ENCODE data around the gene PLXNA2. TPM values are rescaled to one million over a fixed set of nuclear protein-coding genes. Genes with fewer than 3 reads are reported as not detected.

PLXNA2 gene
- total RNA-seq, 1 donor from 2014 or later = 9.0 TPM

GRCh38 chr1:208126108-208126507 lies 118.1 kb downstream of the PLXNA2 start:
- FAIRE-seq (no peak), DNase-seq (ENCODE audit: low read depth) (no peak)
- TF ChIP-seq CTCF (IDR thresholded peaks at IDR 0.05; ENCODE audit: insufficient read depth, low read length, severe bottlenecking) = no peak
- H3K36me3 ChIP-seq (ENCODE audit: control insufficient read depth, insufficient read depth, low read length) = peaks cover 2% of the 10 kb centered on the region
- H3K27me3 ChIP-seq (ENCODE audit: control insufficient read depth, insufficient read depth, low read length) = no peaks in the 10 kb centered on the region
- no peak overlapping the region for H3K4me3 ChIP-seq (ENCODE audit: low read depth, low read length)

- Histone ChIP-seq H3K4me3 (ENCODE audit: low read depth, low read length) (no peak overlapping the region), H3K27me3 (ENCODE audit: control insufficient read depth, insufficient read depth, low read length) (no peaks in the 10 kb centered on the region), H3K36me3 (ENCODE audit: control insufficient read depth, insufficient read depth, low read length) (peaks cover 3% of the 10 kb centered on the region)
- DNase-seq (ENCODE audit: low read depth) (no peak), FAIRE-seq (no peak)
- TF ChIP-seq CTCF (IDR thresholded peaks at IDR 0.05; ENCODE audit: insufficient read depth, low read length, severe bottlenecking) = no peak
Measured at GRCh38 chr1:208122612-208123358, 121.4 kb downstream of the PLXNA2 start.

- no peak for TF ChIP-seq CTCF (IDR thresholded peaks at IDR 0.05; ENCODE audit: insufficient read depth, low read length, severe bottlenecking)
- DNase-seq (ENCODE audit: low read depth) (no peak), FAIRE-seq (no peak)
- Histone ChIP-seq H3K36me3 (ENCODE audit: control insufficient read depth, insufficient read depth, low read length) (peaks cover 3% of the 10 kb centered on the region), H3K27me3 (ENCODE audit: control insufficient read depth, insufficient read depth, low read length) (no peaks in the 10 kb centered on the region), H3K4me3 (ENCODE audit: low read depth, low read length) (no peak overlapping the region)
Measured at GRCh38 chr1:208121813-208122364, 122.3 kb downstream of the PLXNA2 start.

- H3K27me3 ChIP-seq (ENCODE audit: control insufficient read depth, insufficient read depth, low read length) = no peaks in the 10 kb centered on the region
- TF ChIP-seq CTCF (IDR thresholded peaks at IDR 0.05; ENCODE audit: insufficient read depth, low read length, severe bottlenecking) = no peak
- no peak overlapping the region for H3K4me3 ChIP-seq (ENCODE audit: low read depth, low read length)
- peaks cover 3% of the 10 kb centered on the region for H3K36me3 ChIP-seq (ENCODE audit: control insufficient read depth, insufficient read depth, low read length)
- FAIRE-seq = no peak
- DNase-seq (ENCODE audit: low read depth) = no peak
Measured at GRCh38 chr1:208120431-208120790, 123.8 kb downstream of the PLXNA2 start.

- Histone ChIP-seq H3K27me3 (ENCODE audit: control insufficient read depth, insufficient read depth, low read length) (no peaks in the 10 kb centered on the region), H3K36me3 (ENCODE audit: control insufficient read depth, insufficient read depth, low read length) (peaks cover 2% of the 10 kb centered on the region), H3K4me3 (ENCODE audit: low read depth, low read length) (no peak overlapping the region)
- no peak for TF ChIP-seq CTCF (IDR thresholded peaks at IDR 0.05; ENCODE audit: insufficient read depth, low read length, severe bottlenecking)
- DNase-seq (ENCODE audit: low read depth) (no peak), FAIRE-seq (no peak)
Measured at GRCh38 chr1:208118841-208119606, 125.2 kb downstream of the PLXNA2 start.

Data from bronchial epithelial cell (primary cell).